Bronchial epithelial cell (primary cell): ENCODE data around the gene SLC28A1. TPM values are rescaled to one million over a fixed set of nuclear protein-coding genes. Genes with fewer than 3 reads are reported as not detected.
A peak's percentile ranks its signal among the peaks of the same experiment; 100 is the strongest.

Source experiments
- DNase-seq: peaks from one replicate; pipeline ENCODE4 v3.0.0-alpha.2; 2010; ENCODE audit warnings: low read depth
- FAIRE-seq: peaks from 2 replicates; lab custom pipeline; 2011; peaks lifted over from hg19 to GRCh38; lab: Jason Lieb, UNC
- H3K27me3 ChIP-seq: 2 replicates; pipeline ENCODE4 v1.5.1; 2011; ENCODE audit warnings: low read length; ENCODE audit not compliant: control insufficient read depth, insufficient read depth
- H3K36me3 ChIP-seq: 2 replicates; pipeline ENCODE4 v1.5.1; 2011; ENCODE audit warnings: low read length; ENCODE audit not compliant: control insufficient read depth, insufficient read depth
- H3K4me3 ChIP-seq: 2 replicates; pipeline ENCODE4 v1.5.1; 2011; ENCODE audit warnings: mild to moderate bottlenecking, low read depth, low read length, control low read depth
- total RNA-seq: library from RNA; depleted of rRNA; stranded (reverse); fragments of >200 nt; gene quantifications from 2 replicates; pipeline ENCODE4 v1.2.1, GENCODE V29; 2014
- TF ChIP-seq, protein P1 (sequence below): IDR thresholded peaks from 2 replicates; pipeline ENCODE4 v1.5.1; 2011; ENCODE audit warnings: mild to moderate bottlenecking, moderate library complexity, low read length, control low read depth, inconsistent platforms; ENCODE audit not compliant: insufficient read depth, severe bottlenecking

The SLC28A1 gene
- total RNA-seq, 1 donor from 2014 or later: not detected

- DNase-seq (no peak), FAIRE-seq (no peak)
- Histone ChIP-seq H3K27me3 (no peaks in the 10 kb centered on the region), H3K4me3 (no peak overlapping the region), H3K36me3 (no peaks in the 10 kb centered on the region)
- TF ChIP-seq, protein P1, sequence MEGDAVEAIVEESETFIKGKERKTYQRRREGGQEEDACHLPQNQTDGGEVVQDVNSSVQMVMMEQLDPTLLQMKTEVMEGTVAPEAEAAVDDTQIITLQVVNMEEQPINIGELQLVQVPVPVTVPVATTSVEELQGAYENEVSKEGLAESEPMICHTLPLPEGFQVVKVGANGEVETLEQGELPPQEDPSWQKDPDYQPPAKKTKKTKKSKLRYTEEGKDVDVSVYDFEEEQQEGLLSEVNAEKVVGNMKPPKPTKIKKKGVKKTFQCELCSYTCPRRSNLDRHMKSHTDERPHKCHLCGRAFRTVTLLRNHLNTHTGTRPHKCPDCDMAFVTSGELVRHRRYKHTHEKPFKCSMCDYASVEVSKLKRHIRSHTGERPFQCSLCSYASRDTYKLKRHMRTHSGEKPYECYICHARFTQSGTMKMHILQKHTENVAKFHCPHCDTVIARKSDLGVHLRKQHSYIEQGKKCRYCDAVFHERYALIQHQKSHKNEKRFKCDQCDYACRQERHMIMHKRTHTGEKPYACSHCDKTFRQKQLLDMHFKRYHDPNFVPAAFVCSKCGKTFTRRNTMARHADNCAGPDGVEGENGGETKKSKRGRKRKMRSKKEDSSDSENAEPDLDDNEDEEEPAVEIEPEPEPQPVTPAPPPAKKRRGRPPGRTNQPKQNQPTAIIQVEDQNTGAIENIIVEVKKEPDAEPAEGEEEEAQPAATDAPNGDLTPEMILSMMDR: no peak
Observed at GRCh38 chr15:84858231-84858630, 26.2 kb upstream of the SLC28A1 start.

DNA sequence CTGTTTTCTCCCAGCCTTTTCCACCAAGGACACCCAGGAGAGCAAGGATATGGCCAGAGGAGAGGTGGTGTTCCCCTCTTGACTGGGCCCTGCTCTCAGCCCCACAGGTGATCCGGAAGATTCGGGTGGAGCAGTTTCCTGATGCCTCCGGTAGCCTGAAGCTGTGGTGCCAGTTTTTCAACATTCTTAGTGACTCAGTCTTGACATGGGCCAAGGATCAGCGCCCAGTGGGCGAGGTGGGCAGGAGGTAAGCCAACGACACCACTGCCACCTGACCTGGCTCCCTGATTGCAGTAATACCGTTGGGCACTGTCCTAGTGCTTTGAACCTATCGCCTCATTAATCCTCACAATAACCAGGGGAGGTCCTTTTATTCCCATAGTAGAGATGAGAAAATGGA is 25.3 kb upstream of the SLC28A1 start:
- H3K27me3 ChIP-seq: no peaks in the 10 kb centered on the region
- H3K36me3 ChIP-seq: no peaks in the 10 kb centered on the region
- TF ChIP-seq, protein P1: no peak
- no peak overlapping the region for H3K4me3 ChIP-seq
- FAIRE-seq: peak; percentile 66
- DNase-seq: peak; percentile 89

DNA sequence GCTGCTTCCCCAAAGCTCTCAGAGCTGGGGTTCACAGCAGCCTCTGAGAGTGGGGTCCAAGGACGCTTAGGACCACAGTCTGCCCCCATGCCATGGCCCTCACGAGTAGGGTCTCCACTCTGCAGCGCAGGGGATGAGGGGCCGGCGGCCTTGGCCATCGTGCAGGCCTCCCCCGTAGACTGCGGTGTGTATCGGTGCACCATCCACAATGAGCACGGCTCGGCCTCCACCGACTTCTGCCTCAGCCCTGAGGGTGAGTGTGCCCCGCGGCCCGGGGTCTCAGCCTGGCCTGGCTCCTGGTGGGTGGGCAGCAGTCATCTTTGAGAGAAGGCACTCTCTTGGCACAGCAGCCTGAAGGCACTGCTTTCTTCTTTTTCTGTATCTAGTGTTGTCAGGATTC is 24.8 kb upstream of the SLC28A1 start:
- FAIRE-seq: no peak
- DNase-seq: no peak
- Histone ChIP-seq H3K4me3 (no peak overlapping the region), H3K36me3 (no peaks in the 10 kb centered on the region), H3K27me3 (no peaks in the 10 kb centered on the region)
- TF ChIP-seq, protein P1: no peak

DNA sequence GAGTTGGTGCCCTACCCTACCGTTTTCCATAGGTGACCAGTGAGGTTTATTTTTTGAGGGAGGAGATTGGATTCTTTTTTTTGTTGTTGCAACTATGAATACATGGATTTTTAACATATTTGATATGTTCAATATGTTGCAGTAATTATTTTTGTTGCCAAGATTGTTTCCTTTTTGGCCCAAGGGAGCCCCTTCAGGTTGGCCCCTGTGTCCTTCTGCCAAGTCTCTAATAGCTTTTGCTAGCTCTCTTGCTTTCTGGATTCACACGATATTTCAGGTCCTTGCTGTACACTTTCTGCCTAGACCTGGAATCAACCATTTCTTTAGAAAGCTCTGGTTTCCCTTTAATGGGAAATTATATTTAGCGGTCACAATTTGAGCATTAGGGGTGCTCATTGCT is 22.7 kb upstream of the SLC28A1 start:
- H3K27me3 ChIP-seq: no peaks in the 10 kb centered on the region
- no peak for FAIRE-seq
- no peak overlapping the region for H3K4me3 ChIP-seq
- no peak for DNase-seq
- H3K36me3 ChIP-seq: no peaks in the 10 kb centered on the region
- TF ChIP-seq, protein P1: no peak

DNA sequence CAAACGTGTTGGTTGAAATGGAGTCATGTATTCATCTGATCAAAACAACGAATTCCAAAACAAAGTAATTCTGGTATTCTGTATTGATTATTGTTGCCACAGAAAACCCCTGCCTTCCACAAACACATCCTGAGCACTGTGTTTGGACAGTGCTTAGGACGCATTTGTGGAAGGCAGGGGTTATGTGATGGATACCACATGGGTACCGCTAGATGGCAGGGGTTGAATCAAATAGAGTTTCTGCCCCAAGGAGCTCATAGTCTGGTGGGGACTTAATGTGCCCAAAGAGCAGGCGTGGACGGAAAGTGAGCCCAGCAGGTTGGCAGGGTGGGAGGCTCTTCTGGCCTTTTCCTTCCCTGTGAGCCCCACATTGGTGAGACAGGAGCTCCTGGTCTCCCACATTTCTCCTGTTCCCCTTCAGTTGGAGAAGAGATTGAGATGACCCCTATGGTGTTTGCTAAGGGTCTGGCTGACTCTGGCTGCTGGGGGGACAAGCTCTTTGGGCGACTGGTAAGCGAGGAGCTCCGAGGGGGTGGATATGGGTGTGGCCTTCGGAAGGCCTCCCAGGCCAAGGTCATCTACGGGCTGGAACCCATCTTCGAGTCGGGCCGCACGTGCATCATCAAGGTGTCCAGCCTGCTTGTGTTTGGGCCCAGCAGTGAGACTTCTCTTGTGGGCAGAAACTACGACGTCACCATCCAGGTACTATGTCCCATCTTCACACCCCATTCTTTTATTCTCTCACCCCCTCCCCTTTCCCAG is 22.1 kb upstream of the SLC28A1 start:
- Histone ChIP-seq H3K36me3 (no peaks in the 10 kb centered on the region), H3K4me3 (no peak overlapping the region), H3K27me3 (no peaks in the 10 kb centered on the region)
- FAIRE-seq: no peak
- DNase-seq: no peak
- TF ChIP-seq, protein P1: no peak
